HG02973 (cell line): Measurements from ENCODE around the gene DDX25.
"Not testable (repeated sequence)": the region's sequence is repeated elsewhere in the genome, so short reads cannot be mapped to it uniquely, and the experiment has no call there.

Experiments used
- ATAC-seq: cut with Tn5 transposase; IDR thresholded peaks from one replicate; pipeline ENCODE4 v1.9.1; 2021; ENCODE audit warnings: moderate library complexity; ENCODE audit not compliant: unreplicated experiment

The DDX25 gene

DNA sequence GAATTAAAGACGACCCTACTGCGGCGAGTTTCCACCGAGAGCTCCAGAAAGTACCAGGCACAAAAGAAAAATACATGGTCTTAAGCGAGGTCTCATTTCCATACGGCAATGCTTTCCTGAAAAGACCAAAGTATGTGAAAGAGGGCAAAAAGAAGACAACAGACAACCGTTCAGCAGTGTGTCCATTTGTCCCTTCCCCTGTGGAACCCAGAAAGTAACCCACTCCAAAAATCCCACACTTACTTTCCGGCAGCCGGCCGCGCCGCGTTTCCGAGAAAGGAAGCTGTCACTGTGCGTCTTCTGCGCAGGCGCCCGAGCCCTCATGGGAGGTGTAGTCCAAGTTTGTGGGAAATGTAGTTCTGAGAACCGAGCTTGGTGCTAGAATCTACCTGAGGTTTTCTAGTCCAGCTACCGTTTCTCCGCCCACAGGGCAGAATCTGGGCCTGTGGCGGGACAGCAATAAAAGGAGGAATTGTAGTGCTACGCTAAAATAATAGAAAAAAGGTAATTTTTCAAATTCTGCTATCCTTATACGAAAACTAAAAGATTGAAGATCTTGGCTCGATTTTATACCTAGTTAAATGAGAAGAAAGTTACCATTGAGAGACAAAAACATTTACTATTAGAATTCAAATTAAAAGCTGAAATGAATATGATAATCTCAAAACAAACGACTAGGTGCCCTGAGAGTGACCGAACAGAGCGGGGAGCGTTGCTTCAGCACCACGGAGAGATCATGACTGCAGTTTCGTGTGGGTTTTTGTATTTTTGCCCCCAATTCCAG, 1.2 kb upstream of the DDX25 start, which contains the start of gene PUS3:
PUS3 (minus strand) TSS at position 280 of the 784 bp plus-strand sequence. CDS start 6,922 bp downstream, outside the sequence.
- ATAC-seq: peak; percentile 99

DNA sequence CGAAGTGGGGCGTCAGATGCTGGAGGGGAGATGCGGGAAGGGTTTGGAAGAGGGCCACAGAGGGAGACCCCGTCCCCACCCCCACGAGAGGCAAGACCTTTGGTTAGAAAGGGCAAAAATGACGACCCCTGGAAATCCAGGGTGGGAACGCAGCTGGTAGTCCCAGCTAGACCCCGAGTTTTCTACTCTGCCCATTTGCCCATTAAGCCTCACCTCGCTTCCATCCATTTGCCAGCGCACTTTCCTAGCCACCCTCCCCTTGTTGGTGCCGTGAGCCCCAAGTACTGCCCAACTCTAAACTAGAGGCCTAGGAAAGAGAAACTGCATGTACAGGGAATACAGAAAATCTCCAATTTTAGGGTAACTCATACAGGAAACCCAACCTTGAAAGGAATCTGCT, 370 bp downstream of the DDX25 start:
- no peak for ATAC-seq

DNA sequence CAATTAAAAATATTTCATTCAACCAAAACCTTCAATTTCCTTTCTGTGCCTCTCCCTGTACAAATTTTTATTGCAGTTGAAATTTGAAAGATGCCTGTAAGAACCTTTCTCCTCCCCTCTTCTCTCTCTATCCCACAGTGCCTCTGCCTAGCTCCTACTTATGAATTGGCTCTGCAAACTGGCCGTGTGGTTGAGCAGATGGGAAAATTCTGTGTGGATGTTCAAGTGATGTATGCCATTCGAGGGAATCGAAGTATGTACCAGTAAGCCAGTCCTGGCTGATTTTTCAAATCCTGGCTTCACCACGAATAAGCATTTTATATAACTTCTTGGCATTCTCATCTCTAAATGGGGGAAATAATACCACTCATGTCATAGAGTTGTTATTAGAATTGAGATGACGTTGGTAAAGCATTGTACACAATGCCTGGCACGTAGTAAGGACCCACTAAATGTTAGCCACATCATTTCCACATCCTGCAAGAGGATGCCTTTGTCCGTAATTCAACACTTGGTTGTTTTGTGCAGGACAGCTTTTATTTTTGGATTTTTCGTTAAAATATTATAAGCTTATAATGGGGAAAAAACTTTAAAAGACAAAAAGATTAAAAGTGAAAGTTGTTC, 6.0 kb downstream of the DDX25 start:
- no peak for ATAC-seq

DNA sequence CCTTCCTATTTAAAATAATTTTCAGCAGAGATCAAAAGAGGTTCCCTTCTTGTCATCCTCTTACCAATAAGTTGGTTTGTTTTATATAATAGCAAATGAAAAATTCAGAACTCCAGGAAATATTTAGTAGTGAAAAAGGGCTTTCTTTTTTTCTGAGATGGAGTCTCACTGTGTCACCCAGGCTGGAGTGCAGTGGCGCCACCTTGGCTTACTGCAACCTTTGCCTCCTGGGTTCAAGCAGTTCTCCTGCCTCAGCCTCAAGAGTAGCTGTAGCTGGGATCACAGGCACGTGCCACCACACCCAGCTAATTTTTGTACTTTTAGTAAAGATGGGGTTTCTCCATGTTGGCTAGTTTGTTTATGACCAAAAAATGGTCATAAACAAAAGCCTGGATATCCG, 10.3 kb downstream of the DDX25 start:
- not testable (repeated sequence) for ATAC-seq

DNA sequence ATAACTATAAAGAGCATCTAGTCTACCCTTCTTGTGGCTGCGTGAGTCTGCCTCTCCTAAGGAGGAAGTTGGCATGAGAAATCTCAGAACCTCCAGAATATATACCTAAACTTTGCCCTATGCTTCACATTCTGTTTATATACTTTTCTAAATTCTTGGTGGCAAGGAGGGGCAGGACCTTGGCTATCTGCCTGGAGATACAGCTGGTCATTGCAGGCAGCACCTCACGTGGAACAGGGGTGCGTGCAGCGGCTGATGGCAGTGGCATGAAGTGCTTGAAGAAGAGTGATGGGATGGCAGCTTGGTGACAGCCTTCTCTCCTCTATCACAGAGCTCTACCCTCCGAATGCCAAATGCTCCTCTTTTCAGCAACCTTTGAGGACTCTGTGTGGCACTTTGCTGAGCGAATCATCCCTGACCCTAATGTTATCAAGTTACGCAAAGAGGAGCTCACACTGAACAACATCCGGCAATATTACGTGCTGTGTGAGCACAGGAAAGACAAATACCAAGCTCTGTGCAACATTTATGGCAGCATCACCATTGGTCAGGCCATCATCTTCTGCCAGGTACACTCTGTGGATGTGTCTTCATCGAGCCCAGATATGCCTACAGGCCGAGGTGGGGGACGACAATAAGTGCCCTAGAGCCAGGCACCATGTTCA, 12.5 kb downstream of the DDX25 start:
- ATAC-seq: no peak

DNA sequence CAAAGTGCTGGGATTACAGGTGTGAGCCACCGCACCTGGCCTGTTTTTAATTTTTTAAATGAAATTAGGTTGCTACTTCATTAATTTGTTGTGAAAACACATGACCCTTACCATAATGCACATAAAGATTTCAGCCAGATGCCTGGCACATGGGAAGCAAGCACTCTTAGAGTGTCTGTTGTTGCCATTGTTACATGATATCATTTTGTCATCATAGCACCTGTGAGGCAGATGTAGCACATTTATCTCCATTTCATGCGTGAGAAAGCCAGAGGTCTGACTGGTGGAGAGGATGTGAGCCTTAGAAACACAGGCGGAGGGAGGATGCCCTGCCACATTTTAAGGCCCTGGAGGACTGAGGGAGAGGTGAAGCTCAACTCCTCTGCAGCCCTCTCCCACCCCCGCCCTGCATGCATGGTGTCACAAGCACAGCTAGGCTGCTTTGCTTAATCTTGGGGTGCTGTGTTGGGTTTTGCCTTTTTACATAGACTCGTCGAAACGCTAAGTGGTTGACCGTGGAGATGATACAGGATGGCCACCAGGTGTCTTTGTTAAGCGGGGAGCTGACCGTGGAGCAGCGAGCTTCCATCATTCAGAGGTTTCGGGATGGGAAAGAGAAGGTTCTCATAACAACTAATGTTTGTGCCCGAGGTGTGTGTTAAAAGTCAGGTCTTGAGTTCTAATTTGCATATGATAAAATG, 14.0 kb downstream of the DDX25 start:
- no peak for ATAC-seq

DNA sequence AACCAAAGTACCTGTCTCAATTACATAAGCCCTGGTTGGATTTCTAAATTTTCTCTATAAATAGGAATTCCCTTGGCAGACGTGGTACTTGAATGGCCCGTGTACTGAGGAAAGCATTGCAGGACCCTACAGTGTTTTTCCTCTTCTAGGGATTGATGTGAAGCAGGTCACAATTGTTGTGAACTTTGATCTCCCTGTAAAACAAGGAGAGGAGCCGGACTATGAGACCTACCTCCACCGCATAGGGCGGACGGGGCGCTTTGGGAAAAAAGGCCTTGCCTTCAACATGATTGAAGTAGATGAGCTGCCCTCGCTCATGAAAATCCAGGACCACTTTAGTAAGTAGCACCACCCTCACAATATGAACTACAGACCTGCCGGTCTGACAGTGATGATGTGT, 16.7 kb downstream of the DDX25 start:
- ATAC-seq: no peak

DNA sequence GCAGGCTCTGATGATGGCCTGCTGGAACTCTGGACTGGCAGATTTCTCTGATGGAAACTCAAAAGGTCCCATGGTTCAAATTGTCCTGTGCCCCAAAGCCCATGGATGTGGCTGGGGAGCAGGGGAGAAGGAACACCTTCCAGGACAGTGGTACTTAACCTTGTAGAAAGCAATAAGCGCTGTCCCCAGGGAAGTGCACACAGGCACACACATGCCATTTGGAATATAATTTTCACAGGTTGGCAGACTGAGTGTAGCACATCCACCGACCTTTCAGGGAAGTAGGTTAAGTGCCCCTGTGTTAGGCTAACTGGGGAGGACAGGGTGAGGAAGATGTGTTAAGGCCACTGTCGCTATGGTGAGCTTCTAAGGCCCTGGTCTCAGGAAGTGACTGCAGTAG, 17.8 kb downstream of the DDX25 start:
- no peak for ATAC-seq

DNA sequence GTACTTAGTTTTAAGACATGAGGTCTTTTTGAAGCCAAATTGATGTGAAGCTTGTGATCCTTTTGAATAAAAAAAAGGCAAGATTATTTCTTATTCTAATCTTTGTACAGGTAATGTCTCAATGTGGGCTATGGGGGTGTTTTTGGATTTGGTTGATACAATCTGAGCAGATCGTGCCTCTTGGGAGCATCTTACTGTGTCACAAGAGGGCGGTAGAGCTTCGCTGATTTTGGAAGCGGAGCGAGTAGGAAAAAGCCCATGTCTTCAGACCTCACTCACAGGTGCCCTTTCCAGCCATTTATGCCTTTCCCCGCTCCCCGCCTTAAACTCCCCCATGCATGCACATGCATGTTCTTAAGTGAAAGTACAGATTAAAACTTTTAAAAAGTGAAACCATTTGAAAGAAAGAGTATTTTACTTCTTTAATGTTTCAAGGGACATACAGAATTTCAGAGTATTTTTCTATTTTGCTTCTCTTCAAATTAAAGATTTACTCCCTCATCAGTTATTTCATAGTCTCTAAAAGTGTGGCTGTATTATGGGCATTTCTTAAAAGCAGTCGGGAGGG, 18.8 kb downstream of the DDX25 start:
- ATAC-seq: peak; percentile 79

DNA sequence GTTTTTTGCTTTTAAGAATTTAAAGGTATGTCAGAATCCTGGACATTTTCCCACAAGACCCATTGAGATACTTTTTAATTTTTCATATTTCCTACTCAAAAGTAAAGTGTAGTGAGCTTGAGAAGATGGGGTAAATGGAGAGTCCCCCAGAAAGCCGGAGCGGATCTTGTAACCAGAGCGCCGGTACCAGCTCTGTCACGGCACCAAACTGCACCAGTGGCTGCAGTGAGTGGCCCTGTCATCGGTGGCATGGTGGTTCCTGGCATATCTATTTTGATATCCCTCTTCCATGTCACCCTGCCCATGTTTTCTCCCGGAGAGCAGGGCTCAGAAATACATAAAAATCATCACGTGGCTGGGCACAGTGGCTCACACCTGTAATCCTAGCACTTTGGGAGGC, 19.3 kb downstream of the DDX25 start:
- no peak for ATAC-seq

DNA sequence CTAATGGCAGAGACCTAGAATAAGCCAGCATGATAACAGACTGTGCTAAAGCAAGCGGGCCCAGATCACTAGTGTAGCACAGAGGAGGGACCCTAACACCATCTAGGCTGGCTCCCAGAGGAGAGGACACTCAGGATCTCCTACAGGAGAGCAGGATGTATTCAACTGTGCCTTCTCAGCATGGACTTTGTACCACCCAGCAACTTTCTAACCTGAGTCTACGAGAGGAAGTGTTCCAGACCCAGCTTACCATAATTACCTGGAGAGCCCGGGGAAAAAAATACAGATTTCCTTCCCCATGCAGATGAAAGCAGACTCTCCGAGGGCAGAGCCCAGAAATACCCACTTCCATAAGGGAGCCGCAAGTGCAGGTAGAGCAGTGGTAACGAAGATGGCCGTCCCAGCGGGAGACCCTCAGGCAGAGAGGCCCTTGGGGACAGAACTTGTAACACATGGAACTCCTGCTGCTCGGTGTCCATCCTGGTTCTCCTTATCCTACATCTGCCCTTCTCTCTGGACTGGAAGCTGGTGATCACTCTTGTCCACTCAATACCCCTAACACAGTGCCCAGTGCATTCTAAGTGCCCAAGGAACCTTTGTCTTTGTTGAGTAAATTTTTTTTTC, 20.2 kb downstream of the DDX25 start:
- no peak for ATAC-seq

DNA sequence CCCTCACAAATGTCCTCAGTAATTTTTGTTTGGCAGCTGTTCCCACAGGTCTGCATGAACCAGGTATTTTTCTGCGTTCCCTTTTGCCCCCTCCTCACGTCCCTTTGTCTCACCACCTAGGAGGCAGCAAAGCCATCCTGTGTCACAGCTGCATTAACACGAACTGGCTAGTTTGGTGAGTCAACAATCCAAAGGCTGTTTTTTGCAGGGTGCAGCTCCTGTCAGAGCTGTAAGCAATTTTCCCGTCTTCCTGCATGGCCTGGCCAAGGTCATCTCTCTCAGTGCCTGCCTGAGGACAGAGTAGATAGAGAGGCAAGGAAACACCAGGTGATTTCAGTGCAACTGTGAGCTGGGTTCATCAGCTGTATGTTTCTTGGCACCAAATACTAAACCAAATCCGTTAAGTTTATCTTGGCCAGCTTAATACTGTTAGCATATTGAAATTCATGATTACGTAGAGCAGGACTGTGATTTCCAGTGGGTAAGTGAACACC, 21.0 kb downstream of the DDX25 start:
- ATAC-seq: no peak

DNA sequence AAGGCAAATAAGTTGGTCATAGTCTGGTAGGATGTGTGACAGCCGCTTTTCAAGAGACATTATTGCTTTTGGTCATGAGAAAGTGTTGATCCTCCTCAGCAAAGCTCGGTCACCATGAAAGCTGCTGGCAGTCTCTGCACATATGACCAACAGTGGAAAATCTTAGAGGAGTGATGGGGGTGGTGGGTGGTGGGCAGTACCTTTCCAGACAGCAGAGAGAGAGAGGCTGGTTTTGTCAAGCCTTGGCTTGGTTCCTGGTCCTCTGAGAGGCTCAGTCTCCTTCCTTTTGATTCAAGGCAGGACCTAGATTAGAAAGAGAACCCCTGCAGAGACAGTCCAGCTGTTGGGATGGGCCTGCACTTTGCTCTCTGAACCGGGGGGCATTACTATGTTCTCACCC, 21.5 kb downstream of the DDX25 start:
- no peak for ATAC-seq

DNA sequence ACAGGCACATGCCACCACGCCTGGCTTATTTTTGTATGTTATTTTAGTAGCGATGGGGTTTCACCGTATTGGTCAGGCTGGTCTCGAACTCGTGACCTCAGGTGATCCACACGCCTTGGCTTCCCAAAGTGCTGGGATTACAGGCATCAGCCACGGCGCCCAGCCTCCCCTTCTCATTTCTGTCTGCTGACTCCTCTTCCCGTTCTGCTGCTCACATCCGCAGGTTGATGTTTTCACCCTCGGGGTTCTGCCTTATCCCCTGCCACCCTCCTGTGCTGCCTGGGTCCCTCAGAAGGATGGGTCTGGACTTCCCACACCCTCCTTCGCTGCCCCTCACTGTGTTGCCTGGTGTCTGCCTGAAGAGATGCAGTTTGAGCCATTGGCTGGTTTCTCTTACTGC, 22.4 kb downstream of the DDX25 start:
- no peak for ATAC-seq

DNA sequence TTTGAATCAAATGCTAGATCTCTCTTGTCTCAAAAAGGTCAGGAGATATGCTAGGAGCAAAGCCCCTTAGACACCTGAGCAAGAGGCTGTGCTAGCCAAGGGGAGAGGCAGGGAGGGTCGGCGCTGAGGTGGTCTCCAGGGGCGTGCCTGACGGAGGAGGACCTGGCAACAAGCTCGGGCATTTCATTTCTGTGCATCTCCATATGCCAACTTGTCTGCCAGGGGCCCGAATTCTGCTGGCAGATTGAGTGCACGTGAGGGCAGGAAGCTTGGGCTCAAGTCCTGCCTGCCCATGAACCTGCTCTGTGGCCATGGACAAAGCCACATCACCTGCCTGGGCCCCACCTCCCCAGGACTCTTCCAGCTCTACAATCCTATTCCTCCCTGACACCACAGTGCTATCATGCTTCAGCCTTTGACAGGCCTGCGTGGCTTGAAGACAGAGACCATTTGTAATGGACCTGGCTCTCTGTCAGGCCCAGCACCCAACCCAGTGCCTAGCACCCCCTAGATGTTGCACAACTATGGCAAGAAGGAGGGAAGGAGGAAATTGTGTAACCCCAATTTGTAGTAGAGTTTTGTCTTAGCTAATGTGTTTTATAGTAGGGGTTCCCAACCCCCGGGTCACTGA, 25.3 kb downstream of the DDX25 start:
- ATAC-seq: no peak

DNA sequence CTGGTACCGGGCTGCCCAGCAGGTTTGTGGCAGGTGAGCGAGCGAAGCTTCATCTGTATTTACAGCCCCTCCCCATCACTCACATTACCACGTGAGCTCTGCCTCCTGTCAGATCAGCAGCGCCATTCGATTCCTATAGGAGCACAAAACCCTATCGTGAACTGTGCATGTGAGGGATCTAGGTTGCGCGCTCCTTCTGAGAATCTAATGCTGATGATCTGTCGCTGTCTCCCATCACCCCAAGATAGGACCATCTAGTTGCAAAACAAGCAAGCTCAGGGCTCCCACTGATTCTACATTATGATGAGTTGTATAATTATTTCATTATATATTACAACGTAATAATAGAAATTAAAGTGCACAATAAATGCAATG, 25.8 kb downstream of the DDX25 start:
- ATAC-seq: no peak

DNA sequence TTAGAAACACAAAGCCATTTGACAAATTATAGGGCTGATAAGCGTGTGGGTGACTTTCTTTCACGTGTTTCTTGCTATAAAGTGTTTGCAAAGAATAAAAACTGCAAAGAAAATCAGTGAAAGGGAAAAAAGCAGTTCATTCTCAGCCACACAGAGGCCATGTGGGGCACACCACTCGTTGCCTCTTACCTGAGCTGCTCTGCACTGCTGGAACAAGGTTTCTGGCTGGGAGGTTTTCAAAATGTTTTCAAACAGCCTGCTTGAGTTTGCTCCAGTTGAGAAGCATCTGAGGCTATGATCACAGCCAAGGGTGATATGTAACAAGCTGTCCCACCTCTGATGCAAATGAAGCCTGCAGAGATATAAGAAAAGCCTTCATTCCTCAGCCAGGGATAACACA, 26.8 kb downstream of the DDX25 start:
- no peak for ATAC-seq

DNA sequence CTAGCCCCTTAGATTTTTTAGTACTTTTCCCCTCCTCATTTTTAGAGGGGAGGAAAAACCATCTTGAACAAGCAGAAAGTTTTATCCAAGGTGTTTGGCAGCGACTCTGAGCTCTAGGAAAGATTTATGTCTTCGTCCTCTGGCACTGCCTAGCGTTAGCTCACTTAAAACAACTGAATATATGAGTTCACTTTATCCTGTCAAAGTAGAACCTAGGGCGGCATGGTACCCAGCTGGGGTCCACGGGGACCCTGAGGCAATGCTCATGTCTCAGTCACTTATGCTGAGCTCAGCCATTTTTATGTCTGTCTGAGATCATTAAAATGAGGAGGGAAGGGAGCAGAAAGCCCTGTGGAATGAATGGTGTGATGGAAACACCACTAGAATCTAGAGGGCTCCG, 27.4 kb downstream of the DDX25 start:
- ATAC-seq: no peak

DNA sequence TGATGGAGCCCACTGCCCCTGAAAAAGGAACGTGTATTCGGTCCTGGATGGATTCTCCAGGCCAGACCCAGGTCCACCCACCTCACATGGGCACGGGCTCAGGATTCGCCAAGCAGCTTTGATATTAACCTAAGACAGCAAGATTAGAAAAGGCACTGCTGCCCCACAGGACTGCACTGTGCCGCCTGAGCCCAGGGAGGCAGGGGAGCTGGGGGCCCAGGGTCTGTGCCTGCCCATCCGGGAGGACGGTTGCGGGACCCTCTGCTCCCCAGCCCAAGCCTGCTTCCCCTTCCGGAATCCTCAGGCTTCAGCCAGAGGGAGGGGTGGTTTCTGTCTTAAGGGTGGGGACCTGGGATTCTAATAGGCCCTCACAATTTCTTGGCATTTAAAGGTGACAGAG, 28.0 kb downstream of the DDX25 start:
- ATAC-seq: no peak
